ENCODE results near the gene RCC1.

DNA sequence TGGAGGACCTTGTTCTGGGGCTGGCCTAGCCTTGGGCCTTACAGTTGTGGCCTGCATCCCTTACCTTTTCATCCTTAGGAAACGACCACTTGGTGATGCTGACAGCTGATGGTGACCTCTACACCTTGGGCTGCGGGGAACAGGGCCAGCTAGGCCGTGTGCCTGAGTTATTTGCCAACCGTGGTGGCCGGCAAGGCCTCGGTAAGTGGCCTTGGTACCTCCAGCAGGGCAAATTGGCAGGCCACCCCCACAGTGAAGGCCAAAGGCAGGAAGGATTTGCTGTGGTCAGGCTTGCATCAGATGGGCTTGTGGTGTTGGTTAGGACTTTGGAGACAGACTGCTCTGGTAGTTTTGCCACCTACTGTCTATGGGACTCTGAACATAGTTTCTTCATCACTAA is 29.3 kb downstream of the RCC1 start:
- TF ChIP-seq, protein P1, sequence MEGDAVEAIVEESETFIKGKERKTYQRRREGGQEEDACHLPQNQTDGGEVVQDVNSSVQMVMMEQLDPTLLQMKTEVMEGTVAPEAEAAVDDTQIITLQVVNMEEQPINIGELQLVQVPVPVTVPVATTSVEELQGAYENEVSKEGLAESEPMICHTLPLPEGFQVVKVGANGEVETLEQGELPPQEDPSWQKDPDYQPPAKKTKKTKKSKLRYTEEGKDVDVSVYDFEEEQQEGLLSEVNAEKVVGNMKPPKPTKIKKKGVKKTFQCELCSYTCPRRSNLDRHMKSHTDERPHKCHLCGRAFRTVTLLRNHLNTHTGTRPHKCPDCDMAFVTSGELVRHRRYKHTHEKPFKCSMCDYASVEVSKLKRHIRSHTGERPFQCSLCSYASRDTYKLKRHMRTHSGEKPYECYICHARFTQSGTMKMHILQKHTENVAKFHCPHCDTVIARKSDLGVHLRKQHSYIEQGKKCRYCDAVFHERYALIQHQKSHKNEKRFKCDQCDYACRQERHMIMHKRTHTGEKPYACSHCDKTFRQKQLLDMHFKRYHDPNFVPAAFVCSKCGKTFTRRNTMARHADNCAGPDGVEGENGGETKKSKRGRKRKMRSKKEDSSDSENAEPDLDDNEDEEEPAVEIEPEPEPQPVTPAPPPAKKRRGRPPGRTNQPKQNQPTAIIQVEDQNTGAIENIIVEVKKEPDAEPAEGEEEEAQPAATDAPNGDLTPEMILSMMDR (IDR thresholded peaks at IDR 0.05): no peak
- TF ChIP-seq EZH2 (IDR thresholded peaks at IDR 0.05) (no peak), EZH2phosphoT487 (IDR thresholded peaks at IDR 0.05) (no peak)
